ENCODE results near the gene MVK.

MVK gene

DNA sequence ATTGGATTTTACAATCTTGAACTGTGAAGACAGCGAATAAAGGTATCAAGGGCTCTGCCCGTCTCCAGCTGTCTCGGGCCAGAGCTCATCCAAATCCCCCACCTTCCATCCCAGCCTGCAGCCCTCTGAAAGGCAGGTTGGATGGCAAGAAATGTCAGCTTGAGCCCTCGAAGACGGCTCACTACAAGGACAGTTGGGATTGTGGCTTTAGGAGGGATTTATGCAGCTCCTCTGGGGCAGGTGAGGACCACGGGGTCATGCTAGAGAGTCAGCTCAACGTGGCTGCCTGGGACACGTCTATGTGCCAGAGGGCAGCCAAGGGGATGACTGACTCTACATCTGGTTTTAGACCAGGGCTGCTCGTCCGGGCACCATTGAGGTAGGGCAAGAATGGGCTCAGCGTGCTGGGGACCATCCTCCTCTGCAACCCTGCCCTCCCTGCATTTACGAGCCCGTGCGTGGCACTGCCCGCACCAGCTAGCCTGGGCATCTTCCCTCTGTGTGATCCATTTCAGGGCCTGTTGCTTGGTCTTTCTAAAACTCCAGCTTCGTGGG is 16.2 kb downstream of the MVK start:
- TF ChIP-seq, protein P1, sequence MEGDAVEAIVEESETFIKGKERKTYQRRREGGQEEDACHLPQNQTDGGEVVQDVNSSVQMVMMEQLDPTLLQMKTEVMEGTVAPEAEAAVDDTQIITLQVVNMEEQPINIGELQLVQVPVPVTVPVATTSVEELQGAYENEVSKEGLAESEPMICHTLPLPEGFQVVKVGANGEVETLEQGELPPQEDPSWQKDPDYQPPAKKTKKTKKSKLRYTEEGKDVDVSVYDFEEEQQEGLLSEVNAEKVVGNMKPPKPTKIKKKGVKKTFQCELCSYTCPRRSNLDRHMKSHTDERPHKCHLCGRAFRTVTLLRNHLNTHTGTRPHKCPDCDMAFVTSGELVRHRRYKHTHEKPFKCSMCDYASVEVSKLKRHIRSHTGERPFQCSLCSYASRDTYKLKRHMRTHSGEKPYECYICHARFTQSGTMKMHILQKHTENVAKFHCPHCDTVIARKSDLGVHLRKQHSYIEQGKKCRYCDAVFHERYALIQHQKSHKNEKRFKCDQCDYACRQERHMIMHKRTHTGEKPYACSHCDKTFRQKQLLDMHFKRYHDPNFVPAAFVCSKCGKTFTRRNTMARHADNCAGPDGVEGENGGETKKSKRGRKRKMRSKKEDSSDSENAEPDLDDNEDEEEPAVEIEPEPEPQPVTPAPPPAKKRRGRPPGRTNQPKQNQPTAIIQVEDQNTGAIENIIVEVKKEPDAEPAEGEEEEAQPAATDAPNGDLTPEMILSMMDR (IDR thresholded peaks at IDR 0.05), result no peak
- DNase-seq, result no peak
- intact Hi-C loops (cut with DNase I; ENCODE audit: low total_unique reads), result loop anchor here (10.0 kb wide), 1 partner anchor 285 kb away; no protein-coding TSS in a partner anchor
- Histone ChIP-seq H3K27ac (no peak overlapping the region), H3K27me3 (no peaks in the 10 kb centered on the region), H3K4me3 (no peak overlapping the region), H3K4me1 (no peaks in the 10 kb centered on the region), H3K36me3 (peaks cover 5 to 99% (median 31%) of the 10 kb centered on the region in 3 donors), H3K9me3 (no peaks in the 10 kb centered on the region)

DNA sequence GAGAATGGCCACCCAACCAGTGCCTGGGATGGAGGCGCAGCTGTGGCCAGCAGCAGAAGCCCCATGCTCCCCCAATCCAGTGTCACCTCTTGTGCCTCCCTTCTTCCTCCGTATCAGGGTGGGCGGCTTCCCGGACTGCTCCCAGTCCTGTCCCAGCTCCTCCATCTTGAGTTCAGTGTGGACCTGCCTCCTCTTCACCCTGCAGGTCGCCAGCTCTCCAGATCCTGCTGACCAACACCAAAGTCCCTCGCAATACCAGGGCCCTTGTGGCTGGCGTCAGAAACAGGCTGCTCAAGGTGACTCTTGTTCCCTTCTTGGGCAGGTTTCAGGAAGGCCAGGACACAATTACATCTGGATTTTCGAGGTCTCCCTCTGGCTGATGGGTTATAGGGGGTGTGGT is 17.0 kb downstream of the MVK start:
- H3K27me3 ChIP-seq, result no peaks in the 10 kb centered on the region
- H3K9me3 ChIP-seq, result no peaks in the 10 kb centered on the region
- H3K27ac ChIP-seq, result no peak overlapping the region
- H3K4me3 ChIP-seq, result no peak overlapping the region
- TF ChIP-seq, protein P1 (IDR thresholded peaks at IDR 0.05), result no peak
- no peak for DNase-seq
- intact Hi-C loops (cut with DNase I; ENCODE audit: low total_unique reads), result loop anchor here (10.0 kb wide), 1 partner anchor 284 kb away; no protein-coding TSS in a partner anchor
- peaks cover 5 to 100% (median 37%) of the 10 kb centered on the region in 3 donors for H3K36me3 ChIP-seq
- no peaks in the 10 kb centered on the region for H3K4me1 ChIP-seq

DNA sequence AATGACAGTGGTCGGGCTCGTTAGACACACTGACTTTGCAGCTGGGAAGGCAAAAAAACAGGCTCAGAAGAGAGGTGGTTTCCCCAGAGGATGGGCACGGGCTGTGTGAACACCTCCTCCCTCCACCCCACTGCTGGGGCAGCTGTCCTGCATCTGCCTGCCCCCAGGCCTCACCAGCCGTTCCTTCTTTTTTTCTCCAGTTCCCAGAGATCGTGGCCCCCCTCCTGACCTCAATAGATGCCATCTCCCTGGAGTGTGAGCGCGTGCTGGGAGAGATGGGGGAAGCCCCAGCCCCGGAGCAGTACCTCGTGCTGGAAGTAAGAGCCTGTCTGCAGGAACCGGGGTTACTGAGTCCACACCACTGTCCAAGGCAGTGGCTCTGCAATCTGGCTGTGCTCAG is 17.4 kb downstream of the MVK start:
- TF ChIP-seq, protein P1 (IDR thresholded peaks at IDR 0.05), result no peak
- no peaks in the 10 kb centered on the region for H3K9me3 ChIP-seq

DNA sequence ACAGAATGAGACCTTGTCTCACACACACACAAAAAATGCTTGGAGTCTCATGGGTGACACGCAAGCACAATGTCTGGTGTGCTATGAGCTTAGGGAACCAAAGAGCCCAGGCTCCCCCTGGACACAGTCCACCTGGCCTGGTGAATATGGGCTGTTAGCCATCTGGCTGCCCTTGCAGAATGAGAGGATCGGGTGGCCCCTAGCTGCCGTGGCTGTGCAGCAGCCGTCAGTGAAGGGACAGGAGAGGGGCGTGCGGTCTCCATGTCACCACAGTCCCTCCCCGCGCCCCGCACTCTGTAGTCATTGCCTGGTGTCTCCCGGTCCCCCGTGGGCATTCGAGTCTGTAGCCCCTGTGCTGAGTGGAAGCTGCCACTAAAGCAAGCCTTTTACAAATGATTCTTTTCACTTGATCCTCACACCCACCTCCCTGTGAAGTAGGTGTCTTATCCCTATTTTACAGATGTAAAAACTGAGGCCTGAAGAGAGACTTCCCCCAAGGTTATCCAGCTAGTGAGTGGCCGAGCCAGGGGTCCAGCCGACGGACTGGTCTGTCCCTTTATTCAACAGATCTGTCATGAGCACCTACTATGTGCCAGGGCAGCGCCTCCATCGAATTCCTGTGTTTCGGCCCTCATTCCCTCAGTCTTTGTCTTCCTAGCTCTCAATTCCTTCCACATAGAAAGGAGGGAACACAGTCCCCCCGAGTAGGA is 18.8 kb downstream of the MVK start:
- Histone ChIP-seq H3K4me3 (no peak overlapping the region), H3K36me3 (peaks cover 5 to 100% (median 26%) of the 10 kb centered on the region in 3 donors), H3K4me1 (peaks cover 0 to 2% (median under 1%) of the 10 kb centered on the region in 4 donors), H3K27me3 (no peaks in the 10 kb centered on the region), H3K27ac (no peak overlapping the region), H3K9me3 (no peaks in the 10 kb centered on the region)
- intact Hi-C loops (cut with DNase I; ENCODE audit: low total_unique reads), result loop anchor here (10.0 kb wide), 1 partner anchor 282 kb away; no protein-coding TSS in a partner anchor
- TF ChIP-seq, protein P1 (IDR thresholded peaks at IDR 0.05), result no peak
- no peak for DNase-seq

More for the DNA sequence above, 17.4 kb downstream of the MVK start:
- Histone ChIP-seq H3K36me3 (peaks cover 5 to 100% (median 37%) of the 10 kb centered on the region in 3 donors), H3K4me1 (no peaks in the 10 kb centered on the region), H3K27me3 (no peaks in the 10 kb centered on the region), H3K4me3 (no peak overlapping the region), H3K27ac (no peak overlapping the region)
- no peak for DNase-seq
- intact Hi-C loops (cut with DNase I; ENCODE audit: low total_unique reads), result loop anchor here (10.0 kb wide), 1 partner anchor 284 kb away; no protein-coding TSS in a partner anchor

DNA sequence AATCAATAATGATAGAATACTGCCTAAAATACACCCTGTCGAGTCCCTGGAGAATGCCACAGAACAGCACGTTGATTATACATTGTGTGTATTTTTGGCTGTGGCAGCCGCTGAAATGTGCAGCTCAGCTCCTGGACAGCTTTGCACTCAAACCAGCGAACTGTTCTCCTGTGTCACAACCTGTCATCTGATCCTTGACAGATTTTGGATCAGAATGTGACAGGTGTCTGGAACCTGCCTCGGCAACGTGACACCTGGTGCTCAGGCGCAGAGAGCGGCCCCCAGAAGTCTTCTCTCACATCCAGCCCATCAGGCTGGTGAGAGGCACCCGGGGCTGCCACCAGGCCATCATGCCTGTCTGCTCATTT is 19.3 kb downstream of the MVK start:
- H3K4me1 ChIP-seq, result peaks cover 0 to 7% (median 5%) of the 10 kb centered on the region in 4 donors
- H3K9me3 ChIP-seq, result no peaks in the 10 kb centered on the region
- DNase-seq, result no peak
- TF ChIP-seq, protein P1 (IDR thresholded peaks at IDR 0.05), result no peak
- H3K36me3 ChIP-seq, result peaks cover 5 to 96% (median 20%) of the 10 kb centered on the region in 3 donors
- intact Hi-C loops (cut with DNase I; ENCODE audit: low total_unique reads), result loop anchor here (10.0 kb wide), 1 partner anchor 282 kb away; no protein-coding TSS in a partner anchor
- H3K27me3 ChIP-seq, result no peaks in the 10 kb centered on the region
- no peak overlapping the region for H3K4me3 ChIP-seq
- H3K27ac ChIP-seq, result no peak overlapping the region

Measured in tibial artery (tissue), 4 donors.